Loucy (cell line): Measurements from ENCODE around the gene TRPM3.

Experiments
- CTCF ChIP-seq: fragments of 200-600 bp; sonication (generic); conservative IDR thresholded peaks from 2 replicates; pipeline ENCODE4 v1.5.1; 2014; ENCODE audit warnings: mild to moderate bottlenecking, antibody characterized with exemption, low read length
- EZH2phosphoT487 ChIP-seq: fragments of 200-600 bp; IDR thresholded peaks from 2 replicates; pipeline ENCODE4 v1.6.1; 2018; ENCODE audit warnings: antibody characterized with exemption, mild to moderate bottlenecking, moderate library complexity, borderline replicate concordance

GRCh38 chr9:71079451-71079850, 42.0 kb downstream of the TRPM3 start:
- TF ChIP-seq CTCF (no peak), EZH2phosphoT487 (no peak)
